T-helper 1 cell treated with Interleukin-12 subunit alpha and Interleukin-12 subunit beta and Interleukin-4 antibody, amounts not matched to agents 30 μg/mL and 1 μg/mL, for 36 hours (primary cell): ENCODE results near the gene ADAMTS7.
"Not testable (repeated sequence)": the region's sequence is repeated elsewhere in the genome, so short reads cannot be mapped to it uniquely, and the experiment has no call there.

Experiments
- H3K27ac Mint-ChIP-seq: one replicate; pipeline ENCODE4 v1.8.0; 2021; ENCODE audit warnings: mild to moderate bottlenecking, mixed read lengths
- H3K27me3 Mint-ChIP-seq: one replicate; pipeline ENCODE4 v1.8.0; 2021; ENCODE audit warnings: low read depth, mixed read lengths
- H3K36me3 Mint-ChIP-seq: one replicate; pipeline ENCODE4 v1.8.0; 2021; ENCODE audit warnings: low read depth, mixed read lengths
- H3K4me1 Mint-ChIP-seq: one replicate; pipeline ENCODE4 v1.8.0; 2021; ENCODE audit warnings: low read depth, mixed read lengths
- H3K4me3 Mint-ChIP-seq: one replicate; pipeline ENCODE4 v1.8.0; 2021; ENCODE audit warnings: mild to moderate bottlenecking, moderate library complexity, mixed read lengths
- H3K9me3 Mint-ChIP-seq: one replicate; pipeline ENCODE4 v1.8.0; 2021; ENCODE audit warnings: mixed read lengths

The ADAMTS7 gene

DNA sequence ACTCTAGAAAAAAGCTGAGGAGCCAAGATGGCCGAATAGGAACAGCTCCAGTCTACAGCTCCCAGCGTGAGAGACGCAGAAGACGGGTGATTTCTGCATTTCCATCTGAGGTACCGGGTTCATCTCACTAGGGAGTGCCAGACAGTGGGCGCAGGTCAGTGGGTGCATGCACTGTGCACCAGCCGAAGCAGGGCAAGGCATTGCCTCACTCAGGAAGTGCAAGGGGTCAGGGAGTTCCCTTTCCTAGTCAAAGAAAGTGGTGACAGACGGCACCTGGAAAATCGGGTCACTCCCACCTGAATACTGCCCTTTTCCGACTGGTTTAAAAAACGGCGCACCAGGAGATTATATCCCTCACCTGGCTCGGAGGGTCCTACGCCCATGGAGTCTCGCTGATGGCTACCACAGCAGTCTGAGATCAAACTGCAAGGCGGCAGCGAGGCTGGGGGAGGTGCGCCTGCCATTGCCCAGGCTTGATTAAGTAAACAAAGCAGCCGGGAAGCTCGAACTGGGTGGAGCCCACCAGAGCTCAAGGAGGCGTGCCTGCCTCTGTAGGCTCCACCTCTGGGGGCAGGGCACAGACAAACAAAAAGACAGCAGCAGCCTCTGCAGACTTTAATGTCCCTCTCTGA is 91.3 kb downstream of the ADAMTS7 start:
- not testable (repeated sequence) for H3K4me1 Mint-ChIP-seq, H3K27ac Mint-ChIP-seq, H3K36me3 Mint-ChIP-seq, H3K9me3 Mint-ChIP-seq, H3K4me3 Mint-ChIP-seq
- H3K27me3 Mint-ChIP-seq, result peaks cover 32% of the 10 kb centered on the region

DNA sequence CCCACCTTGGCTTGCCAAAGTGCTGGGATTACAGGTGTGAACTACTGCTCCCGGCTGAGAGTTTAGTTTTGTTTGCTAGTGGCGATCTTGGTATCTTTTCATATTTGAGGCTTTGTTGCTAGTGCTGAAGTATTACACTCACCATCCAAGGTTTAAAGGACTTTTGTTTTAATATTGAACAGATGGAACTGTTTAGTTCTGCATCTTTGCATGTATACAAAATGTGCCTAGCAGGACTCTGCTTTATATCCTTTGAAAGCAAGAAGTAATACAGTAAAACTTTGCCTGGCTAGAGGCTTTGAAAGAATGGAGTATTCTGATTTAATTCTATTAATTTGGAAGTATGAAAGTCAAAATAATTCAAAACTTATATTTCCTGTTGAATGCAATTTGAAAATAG is 92.4 kb downstream of the ADAMTS7 start:
- Mint-ChIP-seq H3K9me3 (no peaks in the 10 kb centered on the region), H3K27ac (no peak overlapping the region), H3K27me3 (peaks cover 32% of the 10 kb centered on the region), H3K4me1 (no peaks in the 10 kb centered on the region), H3K36me3 (no peaks in the 10 kb centered on the region), H3K4me3 (no peak overlapping the region)

DNA sequence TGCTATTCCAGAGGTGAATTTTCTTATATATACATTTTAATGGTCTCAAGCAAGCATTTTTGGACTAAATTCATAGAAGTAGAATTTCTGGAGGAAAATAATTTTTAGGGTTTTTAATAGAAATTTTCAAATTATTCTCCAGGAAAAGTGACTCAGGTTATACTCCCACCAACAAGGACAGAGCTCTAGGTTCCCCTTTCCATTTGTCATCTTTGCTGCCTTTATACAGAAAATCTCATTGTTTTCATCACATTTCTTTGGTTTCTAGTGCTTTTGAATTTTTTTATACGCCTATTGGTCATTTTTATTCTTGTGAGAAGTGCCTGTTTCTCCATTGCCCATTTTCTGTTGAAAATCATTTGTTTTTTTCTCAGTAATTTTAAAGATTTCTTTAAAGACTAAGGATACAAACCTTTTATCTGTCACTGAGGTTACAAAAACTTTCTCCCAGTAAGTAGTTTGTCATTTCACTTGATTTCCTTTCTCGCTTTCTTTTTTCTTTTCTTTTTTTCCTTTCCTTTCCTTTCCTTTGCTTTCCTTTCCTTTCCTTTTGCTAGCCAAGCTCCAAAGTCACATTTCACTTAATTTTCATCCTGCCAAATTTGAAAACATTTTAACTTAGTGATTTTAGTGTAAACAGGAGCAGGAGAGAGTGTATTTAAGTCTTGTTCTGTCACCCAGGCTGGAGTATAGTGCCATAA is 93.2 kb downstream of the ADAMTS7 start:
- H3K9me3 Mint-ChIP-seq, result no peaks in the 10 kb centered on the region
- peaks cover 2% of the 10 kb centered on the region for H3K4me1 Mint-ChIP-seq
- no peaks in the 10 kb centered on the region for H3K36me3 Mint-ChIP-seq
- peaks cover 32% of the 10 kb centered on the region for H3K27me3 Mint-ChIP-seq
- no peak overlapping the region for H3K4me3 Mint-ChIP-seq
- H3K27ac Mint-ChIP-seq, result no peak overlapping the region

DNA sequence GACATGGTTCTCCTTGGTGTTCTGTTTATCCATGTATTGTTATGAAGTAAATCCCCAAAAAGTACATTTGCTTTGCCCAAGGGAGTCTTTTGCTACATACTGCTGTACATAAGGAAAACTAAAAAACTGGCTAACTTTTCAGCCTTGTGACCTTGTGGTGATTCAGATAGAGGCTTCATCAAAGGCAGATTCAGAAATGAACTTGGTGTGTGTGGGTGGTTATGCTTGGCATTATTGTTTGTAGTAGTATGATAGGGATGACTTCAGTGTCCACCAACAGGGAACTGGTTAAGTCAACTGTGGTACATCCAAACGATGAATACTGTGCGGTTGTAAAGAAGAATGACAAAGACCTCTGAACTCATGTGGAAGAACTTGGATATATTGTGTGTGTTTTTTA is 94.6 kb downstream of the ADAMTS7 start:
- no peak overlapping the region for H3K27ac Mint-ChIP-seq
- no peaks in the 10 kb centered on the region for H3K9me3 Mint-ChIP-seq
- H3K4me3 Mint-ChIP-seq, result no peak overlapping the region
- peaks cover 2% of the 10 kb centered on the region for H3K4me1 Mint-ChIP-seq
- H3K36me3 Mint-ChIP-seq, result no peaks in the 10 kb centered on the region
- H3K27me3 Mint-ChIP-seq, result peaks cover 24% of the 10 kb centered on the region

DNA sequence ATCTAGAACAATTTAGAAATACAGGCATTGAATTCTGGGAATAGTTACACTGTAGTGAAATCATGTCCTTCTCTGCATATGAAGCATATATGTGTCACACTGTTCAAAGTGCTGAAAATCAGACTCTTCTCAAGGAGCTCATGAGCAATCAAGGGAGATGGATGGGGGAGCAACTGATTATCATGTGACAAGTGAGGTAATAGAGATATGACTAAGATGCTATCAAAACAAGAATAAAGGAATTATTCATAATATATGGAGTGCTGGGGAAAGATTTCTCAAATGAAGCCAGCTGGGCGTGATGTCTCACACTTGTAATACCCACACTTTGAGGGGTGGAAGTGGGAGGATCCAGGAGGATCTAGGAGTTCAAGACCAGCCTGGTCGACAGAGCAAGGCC is 95.3 kb downstream of the ADAMTS7 start:
- no peak overlapping the region for H3K27ac Mint-ChIP-seq
- H3K27me3 Mint-ChIP-seq, result peaks cover 24% of the 10 kb centered on the region
- H3K9me3 Mint-ChIP-seq, result no peaks in the 10 kb centered on the region
- H3K4me1 Mint-ChIP-seq, result peaks cover 2% of the 10 kb centered on the region
- no peaks in the 10 kb centered on the region for H3K36me3 Mint-ChIP-seq
- no peak overlapping the region for H3K4me3 Mint-ChIP-seq

DNA sequence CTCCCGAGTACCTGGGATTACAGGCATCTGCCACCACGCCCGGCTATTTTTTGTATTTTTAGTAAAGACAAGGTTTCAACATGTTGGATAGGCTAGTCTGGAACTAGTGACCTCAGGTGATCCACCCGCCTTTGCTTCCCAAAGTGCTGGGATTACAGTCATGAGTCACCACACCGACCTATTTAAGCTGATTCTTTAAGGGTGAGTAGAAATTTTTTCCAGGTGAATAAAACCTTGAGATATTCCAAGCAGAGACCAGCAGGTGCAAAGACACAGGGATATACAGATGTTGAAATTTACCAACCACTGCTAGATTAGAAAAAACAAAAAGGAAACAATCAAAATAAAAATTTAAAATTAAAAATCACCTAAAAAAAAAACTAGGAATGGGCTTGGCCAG is 95.8 kb downstream of the ADAMTS7 start:
- H3K4me1 Mint-ChIP-seq, result peaks cover 2% of the 10 kb centered on the region
- no peaks in the 10 kb centered on the region for H3K9me3 Mint-ChIP-seq
- no peak overlapping the region for H3K27ac Mint-ChIP-seq
- H3K27me3 Mint-ChIP-seq, result peaks cover 24% of the 10 kb centered on the region
- H3K4me3 Mint-ChIP-seq, result no peak overlapping the region
- no peaks in the 10 kb centered on the region for H3K36me3 Mint-ChIP-seq

DNA sequence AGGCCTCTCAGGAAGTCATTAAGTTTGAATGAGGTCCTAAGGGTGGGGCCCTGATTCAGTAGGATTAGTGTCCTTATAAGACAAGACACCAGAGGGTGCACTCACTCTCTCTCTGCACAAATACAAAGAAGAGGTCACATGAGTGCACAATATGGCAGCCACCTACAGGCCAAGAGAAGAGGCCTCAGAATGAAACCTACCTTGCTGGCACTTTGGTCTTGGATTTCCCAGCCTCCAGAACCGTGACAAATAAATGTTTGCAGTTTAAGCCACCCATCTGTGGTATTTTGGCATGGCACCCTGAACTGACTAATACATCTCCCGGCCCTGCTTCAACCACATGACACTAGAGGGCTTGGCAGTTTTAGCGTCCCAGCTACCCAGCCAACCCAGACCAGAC is 96.4 kb downstream of the ADAMTS7 start:
- Mint-ChIP-seq H3K4me3 (no peak overlapping the region), H3K27ac (no peak overlapping the region), H3K27me3 (peaks cover 24% of the 10 kb centered on the region), H3K36me3 (no peaks in the 10 kb centered on the region), H3K9me3 (no peaks in the 10 kb centered on the region), H3K4me1 (peaks cover 2% of the 10 kb centered on the region)

DNA sequence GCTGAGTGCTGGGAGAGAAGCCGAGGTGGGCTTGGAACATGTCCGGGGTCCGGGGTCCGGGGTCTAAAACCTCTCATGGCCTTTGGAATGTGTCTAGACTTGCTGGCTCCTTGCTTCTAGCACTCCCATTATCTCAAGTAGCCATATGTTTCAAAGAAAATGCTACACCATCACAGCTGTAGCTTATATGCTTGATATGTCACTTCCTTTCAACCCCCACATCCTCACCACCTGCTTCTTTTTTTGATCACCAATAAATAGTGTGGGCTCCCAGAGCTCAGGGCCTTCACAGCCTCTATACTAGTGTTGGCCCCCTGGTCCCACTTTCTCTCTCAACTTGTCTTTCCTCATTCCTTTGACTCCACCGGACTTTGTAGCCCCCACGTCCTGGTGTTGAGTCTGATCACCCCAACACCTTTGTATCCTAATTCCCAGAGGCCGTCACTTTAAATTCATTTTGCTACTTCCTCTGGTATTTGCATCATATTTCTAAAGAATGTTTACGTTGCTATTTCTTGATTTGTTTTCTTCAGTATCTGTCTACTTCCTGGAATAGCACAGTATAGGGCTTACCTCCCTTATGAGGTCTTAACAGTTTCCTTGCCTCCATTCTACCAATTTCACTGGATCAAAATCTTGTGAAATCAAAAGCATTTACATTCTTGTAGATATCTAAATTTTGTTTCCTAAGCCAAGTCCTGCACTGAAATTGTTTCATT is 98.3 kb downstream of the ADAMTS7 start:
- Mint-ChIP-seq H3K27ac (no peak overlapping the region), H3K4me3 (no peak overlapping the region), H3K36me3 (no peaks in the 10 kb centered on the region), H3K9me3 (no peaks in the 10 kb centered on the region), H3K4me1 (peaks cover 2% of the 10 kb centered on the region), H3K27me3 (peaks cover 24% of the 10 kb centered on the region)

DNA sequence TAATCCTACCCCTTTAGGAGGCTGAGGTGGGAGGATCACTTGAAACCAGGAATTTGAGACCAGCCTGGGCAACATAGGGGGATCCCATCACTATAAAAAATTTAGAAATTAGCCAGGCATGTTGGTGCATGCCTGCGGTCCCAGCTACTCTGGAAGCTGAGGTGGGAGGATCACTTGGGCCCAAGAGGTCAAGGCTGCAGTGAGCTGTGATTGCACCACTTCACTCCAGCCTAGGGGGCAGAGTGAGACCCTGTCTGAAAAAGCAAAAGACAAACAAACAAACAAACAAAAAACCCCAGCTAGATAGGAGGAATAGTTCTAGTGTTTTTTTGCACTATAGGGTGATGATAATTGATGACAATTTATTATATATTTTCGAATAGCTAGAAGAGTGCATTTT is 99.6 kb downstream of the ADAMTS7 start:
- H3K27ac Mint-ChIP-seq, result no peak overlapping the region
- H3K4me3 Mint-ChIP-seq, result no peak overlapping the region
- peaks cover 30% of the 10 kb centered on the region for H3K27me3 Mint-ChIP-seq
- H3K9me3 Mint-ChIP-seq, result no peaks in the 10 kb centered on the region
- H3K36me3 Mint-ChIP-seq, result no peaks in the 10 kb centered on the region
- H3K4me1 Mint-ChIP-seq, result peaks cover 2% of the 10 kb centered on the region

DNA sequence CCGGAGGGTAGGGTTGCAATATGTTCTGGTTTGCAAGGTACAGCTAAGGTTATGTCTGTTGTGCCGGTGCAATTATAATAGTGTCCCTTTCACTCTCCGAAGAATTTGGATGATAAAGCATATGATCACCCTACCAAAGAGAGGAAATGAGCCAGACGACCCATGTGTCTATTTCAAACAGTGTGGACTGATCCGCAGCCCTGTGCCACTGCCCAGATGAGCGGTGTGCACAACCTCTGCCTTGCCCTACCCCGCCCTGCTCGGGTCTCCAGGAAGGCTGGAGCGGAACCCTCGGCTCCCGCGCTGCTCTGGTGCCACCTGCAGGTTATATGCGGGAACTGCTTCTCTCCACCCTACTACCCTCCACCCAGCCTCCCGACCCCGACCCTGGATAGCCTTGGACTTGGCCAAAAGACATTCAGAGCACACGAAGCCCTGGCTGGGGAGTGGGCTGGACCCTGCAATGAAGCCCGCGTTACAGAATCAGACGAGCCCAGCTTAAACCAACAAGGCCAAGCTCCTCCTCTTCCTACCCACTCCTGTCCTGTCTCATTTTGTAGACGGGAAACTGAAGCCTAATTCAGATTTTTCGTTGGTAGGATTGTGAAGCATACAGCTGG is 101.9 kb downstream of the ADAMTS7 start:
- Mint-ChIP-seq H3K4me3 (no peak overlapping the region), H3K36me3 (no peaks in the 10 kb centered on the region), H3K27ac (no peak overlapping the region), H3K4me1 (peaks cover 2% of the 10 kb centered on the region), H3K9me3 (no peaks in the 10 kb centered on the region), H3K27me3 (peaks cover 33% of the 10 kb centered on the region)
